ENCODE results near the gene C1orf174. TPM values are rescaled to one million over a fixed set of nuclear protein-coding genes. Genes with fewer than 3 reads are reported as not detected.

Gene C1orf174
- total RNA-seq, 1 experiment from 2014 or later = 21.1 TPM

DNA sequence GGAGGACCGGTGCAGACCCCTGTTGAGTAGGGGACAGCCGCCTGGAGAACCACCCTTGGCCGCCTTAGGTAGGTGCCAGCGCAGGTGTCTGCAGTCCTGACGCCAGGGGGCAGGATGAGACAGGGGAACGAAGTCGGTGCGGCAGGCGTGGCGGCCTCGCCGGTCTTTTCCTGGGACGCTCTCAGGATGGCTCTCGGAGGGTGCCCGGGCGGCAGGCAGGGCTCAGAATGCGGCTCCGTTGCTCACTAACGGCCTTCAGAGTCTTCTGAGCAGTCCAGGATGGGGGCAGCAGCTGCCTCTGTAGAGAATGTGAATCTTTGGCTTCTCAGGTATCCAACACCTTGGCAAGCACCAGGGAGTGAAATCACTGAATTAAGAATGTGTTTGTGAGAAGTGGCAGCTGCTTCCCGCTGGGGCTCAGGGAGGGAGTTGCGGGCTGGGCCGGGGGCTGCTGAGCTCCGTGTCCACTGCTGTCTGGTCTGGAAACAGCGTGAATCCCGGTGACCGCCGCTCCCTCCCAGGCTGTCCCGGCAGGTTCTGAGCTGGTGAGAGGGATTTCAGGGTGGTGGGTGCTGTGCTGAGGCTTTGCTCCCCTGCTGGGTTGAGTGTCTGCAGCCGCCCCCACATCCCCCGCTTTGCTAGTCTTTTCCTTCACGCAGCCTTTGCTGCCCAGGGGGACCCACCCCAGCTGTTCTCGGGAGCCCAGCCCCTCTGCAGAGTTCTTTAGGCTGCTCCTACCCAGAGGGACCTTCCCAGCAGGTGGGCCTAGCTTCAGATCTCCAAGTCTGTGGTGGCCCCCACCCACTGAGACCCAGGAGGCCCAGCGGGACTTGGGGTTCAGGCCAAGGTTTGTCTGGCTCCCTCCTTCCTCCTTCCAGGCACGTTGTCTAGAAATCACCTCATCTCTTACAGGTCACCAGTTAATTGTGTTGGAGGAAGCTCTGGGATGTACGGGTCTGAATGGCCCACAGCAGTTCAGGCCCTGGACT lies 11.1 kb upstream of the C1orf174 start:
- H3K27me3 ChIP-seq (ENCODE audit: insufficient read depth, low read length) = no peaks in the 10 kb centered on the region
- H2BK5ac ChIP-seq (ENCODE audit: insufficient read length, low read length) = no peak overlapping the region
- H3K79me1 ChIP-seq (ENCODE audit: insufficient read depth, low read depth, low read length, poor library complexity, severe bottlenecking) = no peaks in the 10 kb centered on the region
- no peaks in the 10 kb centered on the region; the same call in 1 of the 2 replicates for H3K4me1 ChIP-seq (ENCODE audit: insufficient read depth, low read length)
- DNase-seq = peak; percentile 92
- peaks cover 12 to 15% of the 10 kb centered on the region in 2 experiments for H3K4me1 Mint-ChIP-seq
- H2AK5ac ChIP-seq (ENCODE audit: insufficient read length, low read length) = no peak overlapping the region
- peaks cover 5% of the 10 kb centered on the region for H3K27me3 Mint-ChIP-seq (ENCODE audit: low read depth)
- peak overlapping the region; percentile 30 to 58; a peak in 4 of 5 replicates for H3K4me3 Mint-ChIP-seq
- no peak overlapping the region for H3T11ph ChIP-seq (ENCODE audit: low read length)
- no peak overlapping the region; the same call in 1 of the 2 replicates for H3K14ac ChIP-seq (ENCODE audit: insufficient read depth, low read length)
- H4K91ac ChIP-seq (ENCODE audit: insufficient read length, low read depth, low read length) = no peak overlapping the region
- no peak overlapping the region for H3K4me2 ChIP-seq (ENCODE audit: insufficient read depth, insufficient read length, low read length)
- no peak overlapping the region for H2BK15ac ChIP-seq (ENCODE audit: low read depth, low read length)
- no peaks in the 10 kb centered on the region for H4K20me1 ChIP-seq (ENCODE audit: control insufficient read depth, insufficient read depth, insufficient read length)
- no peak overlapping the region for H2BK120ac ChIP-seq (ENCODE audit: low read depth, low read length, poor library complexity, severe bottlenecking)
- no CpG with 5 or more reads among the region's 35 CpGs for WGBS (ENCODE audit: extremely low coverage, insufficient read length, low lambda C conversion rate)
- no peaks in the 10 kb centered on the region for H3K23me2 ChIP-seq (ENCODE audit: insufficient read length, low read depth, low read length, poor library complexity, severe bottlenecking)
- H4K5ac ChIP-seq (ENCODE audit: insufficient read length, low read depth, low read length) = no peak overlapping the region
- TF ChIP-seq, protein P1, sequence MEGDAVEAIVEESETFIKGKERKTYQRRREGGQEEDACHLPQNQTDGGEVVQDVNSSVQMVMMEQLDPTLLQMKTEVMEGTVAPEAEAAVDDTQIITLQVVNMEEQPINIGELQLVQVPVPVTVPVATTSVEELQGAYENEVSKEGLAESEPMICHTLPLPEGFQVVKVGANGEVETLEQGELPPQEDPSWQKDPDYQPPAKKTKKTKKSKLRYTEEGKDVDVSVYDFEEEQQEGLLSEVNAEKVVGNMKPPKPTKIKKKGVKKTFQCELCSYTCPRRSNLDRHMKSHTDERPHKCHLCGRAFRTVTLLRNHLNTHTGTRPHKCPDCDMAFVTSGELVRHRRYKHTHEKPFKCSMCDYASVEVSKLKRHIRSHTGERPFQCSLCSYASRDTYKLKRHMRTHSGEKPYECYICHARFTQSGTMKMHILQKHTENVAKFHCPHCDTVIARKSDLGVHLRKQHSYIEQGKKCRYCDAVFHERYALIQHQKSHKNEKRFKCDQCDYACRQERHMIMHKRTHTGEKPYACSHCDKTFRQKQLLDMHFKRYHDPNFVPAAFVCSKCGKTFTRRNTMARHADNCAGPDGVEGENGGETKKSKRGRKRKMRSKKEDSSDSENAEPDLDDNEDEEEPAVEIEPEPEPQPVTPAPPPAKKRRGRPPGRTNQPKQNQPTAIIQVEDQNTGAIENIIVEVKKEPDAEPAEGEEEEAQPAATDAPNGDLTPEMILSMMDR (conservative IDR thresholded peaks at IDR 0.05) = peak; percentile 95
- no peak overlapping the region for H3K56ac ChIP-seq (ENCODE audit: insufficient read length, low read depth, low read length)
- no peak overlapping the region for H2BK20ac ChIP-seq (ENCODE audit: low read depth, low read length, poor library complexity, severe bottlenecking)
- H3K18ac ChIP-seq (ENCODE audit: insufficient read length, low read depth, low read length) = no peak overlapping the region
- H3K9ac ChIP-seq (ENCODE audit: extremely low read depth, insufficient read length, low read length) = no peak overlapping the region
- no peak overlapping the region for H3K23ac ChIP-seq (ENCODE audit: insufficient read length, low read depth, low read length)
- no peaks in the 10 kb centered on the region; a peak in 1 of 7 replicates for H3K36me3 Mint-ChIP-seq (ENCODE audit: insufficient read depth in 1 of 3, low read depth in 3 of 3)
- no peak overlapping the region for H2AFZ ChIP-seq (ENCODE audit: low read length)
- no peaks in the 10 kb centered on the region for H3K79me2 ChIP-seq (ENCODE audit: insufficient read depth, low read length)
- H2BK12ac ChIP-seq (ENCODE audit: insufficient read length, low read depth, low read length) = no peak overlapping the region
- no peak overlapping the region for H4K8ac ChIP-seq (replicated peaks; ENCODE audit: insufficient read length, low read depth, low read length)
- no peak overlapping the region for H3K27ac ChIP-seq (ENCODE audit: insufficient read length, low read depth, low read length)
- H3K27ac Mint-ChIP-seq = no peak overlapping the region; a peak in 1 of 7 replicates
- H3K4ac ChIP-seq (ENCODE audit: low read depth, low read length) = no peak overlapping the region
- no peaks in the 10 kb centered on the region for H3K9me3 ChIP-seq (ENCODE audit: control insufficient read depth, low read depth, low read length)
- H3K9me3 Mint-ChIP-seq = no peaks in the 10 kb centered on the region
